Karpas-422 (cell line): ENCODE results near the gene TTL. TPM values are rescaled to one million over a fixed set of nuclear protein-coding genes. Genes with fewer than 3 reads are reported as not detected.
A peak's percentile ranks its signal among the peaks of the same experiment; 100 is the strongest.

Source experiments
- DNase-seq: peaks from one replicate; pipeline ENCODE4 v3.0.0-alpha.2; 2015
- H2AFZ ChIP-seq: fragments of 200-600 bp; sonication (generic); 2 replicates; pipeline ENCODE4 v1.6.1; 2014; ENCODE audit warnings: antibody characterized with exemption, low read length, mixed read lengths
- H3K27ac ChIP-seq: fragments of 200-600 bp; sonication (generic); 2 replicates; pipeline ENCODE4 v1.5.1; 2014; ENCODE audit warnings: mild to moderate bottlenecking, low read length, moderate library complexity
- H3K27me3 ChIP-seq: fragments of 200-600 bp; sonication (generic); 2 replicates; pipeline ENCODE4 v1.6.1; 2014; ENCODE audit warnings: low read length, mixed read lengths
- H3K36me3 ChIP-seq: fragments of 200-600 bp; sonication (generic); 2 replicates; pipeline ENCODE4 v1.6.1; 2014; ENCODE audit warnings: low read length, mixed read lengths; ENCODE audit not compliant: insufficient read depth
- H3K4me1 ChIP-seq: fragments of 200-600 bp; sonication (generic); 2 replicates; pipeline ENCODE4 v1.6.1; 2014; ENCODE audit warnings: mild to moderate bottlenecking, low read length, mixed read lengths
- H3K4me2 ChIP-seq: fragments of 200-600 bp; sonication (generic); 2 replicates; pipeline ENCODE4 v1.6.1; 2014; ENCODE audit warnings: low read length, low read depth, mild to moderate bottlenecking; ENCODE audit not compliant: poor library complexity, severe bottlenecking
- H3K4me3 ChIP-seq: fragments of 200-600 bp; sonication (generic); 2 replicates; pipeline ENCODE4 v1.5.1; 2014; ENCODE audit warnings: mild to moderate bottlenecking, antibody characterized with exemption, low read length, mixed read lengths
- H3K79me2 ChIP-seq: fragments of 200-600 bp; sonication (generic); 2 replicates; pipeline ENCODE4 v1.6.1; 2014; ENCODE audit warnings: mild to moderate bottlenecking, low read length, mixed read lengths
- H3K9ac ChIP-seq: fragments of 200-600 bp; sonication (generic); 2 replicates; pipeline ENCODE4 v1.6.0; 2014; ENCODE audit warnings: low read length
- H3K9me2 ChIP-seq: fragments of 200-600 bp; sonication (generic), shearing (Covaris generic); replicated peaks from 2 replicates; pipeline ENCODE4 v1.6.0; 2014; ENCODE audit warnings: mild to moderate bottlenecking, low read length, moderate library complexity; ENCODE audit not compliant: insufficient read depth
- H3K9me3 ChIP-seq: fragments of 300-700, 200-600 bp; sonication (generic); 2 replicates; pipeline ENCODE4 v1.6.1; 2014; ENCODE audit warnings: low read length, mixed read lengths
- H4K20me1 ChIP-seq: fragments of 200-600 bp; sonication (generic); 2 replicates; pipeline ENCODE4 v1.6.1; 2014; ENCODE audit warnings: mild to moderate bottlenecking, antibody characterized with exemption, low read length, low read depth; ENCODE audit not compliant: insufficient read depth
- total RNA-seq: library from RNA; depleted of rRNA; stranded (reverse); fragments of >200 nt; shearing (Covaris generic); gene quantifications from 2 replicates; pipeline ENCODE4 v1.2.3, GENCODE V29; 2014; ENCODE audit warnings: low replicate concordance

The TTL gene
- total RNA-seq, 1 experiment from 2014 or later = 30.5 TPM

DNA sequence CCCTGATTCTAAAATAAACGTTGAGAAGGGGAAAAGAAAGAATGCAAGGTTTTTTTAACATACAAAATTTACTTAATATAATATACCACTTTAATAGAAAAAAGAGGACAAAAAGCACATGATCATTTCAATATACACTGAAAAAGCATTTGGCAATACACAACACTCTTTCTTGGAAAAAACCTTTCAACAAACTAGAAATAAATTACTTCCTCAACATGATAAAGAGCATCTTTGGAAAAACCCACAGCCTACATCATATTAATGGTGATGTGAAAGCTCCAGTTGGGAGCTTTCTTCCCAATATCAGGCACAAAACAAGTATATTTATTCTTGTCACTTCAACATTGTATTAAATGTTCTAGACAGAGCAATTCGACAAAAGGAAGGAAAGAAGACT is 57.4 kb downstream of the TTL start:
- Histone ChIP-seq H3K27me3 (no peaks in the 10 kb centered on the region), H3K36me3 (no peaks in the 10 kb centered on the region; the same call in 1 of the 2 replicates), H3K79me2 (peaks cover 24% of the 10 kb centered on the region), H4K20me1 (peaks cover 3% of the 10 kb centered on the region; the same call in 1 of the 2 replicates), H2AFZ (no peak overlapping the region), H3K9ac (no peak overlapping the region), H3K9me2 (no peaks in the 10 kb centered on the region), H3K4me1 (peaks cover 16% of the 10 kb centered on the region), H3K27ac (no peak overlapping the region), H3K4me3 (no peak overlapping the region), H3K9me3 (no peaks in the 10 kb centered on the region), H3K4me2 (no peak overlapping the region)
- DNase-seq = no peak

DNA sequence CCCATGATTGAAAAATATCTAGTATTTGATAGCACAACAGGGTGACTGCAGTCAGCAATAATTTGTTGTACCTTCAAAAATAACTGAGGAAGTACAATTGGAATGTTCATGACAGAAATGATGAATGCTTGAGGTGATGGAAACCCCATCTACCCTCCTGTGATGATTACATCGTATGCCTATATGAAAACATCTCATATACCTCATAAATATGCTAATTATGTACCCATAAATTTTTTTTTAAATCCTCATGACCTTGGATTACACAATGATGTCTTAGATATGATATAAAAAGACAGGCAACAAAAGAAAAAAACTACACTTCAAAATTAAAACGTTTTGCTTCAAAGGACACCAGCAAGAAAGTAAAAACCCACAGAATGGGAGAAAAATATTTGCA is 59.0 kb downstream of the TTL start:
- Histone ChIP-seq H3K4me1 (peaks cover 26% of the 10 kb centered on the region), H3K4me3 (peak overlapping the region; percentile 87), H3K9me3 (no peaks in the 10 kb centered on the region), H3K9me2 (no peaks in the 10 kb centered on the region), H3K79me2 (peaks cover 40% of the 10 kb centered on the region), H3K36me3 (peaks cover 12% of the 10 kb centered on the region), H4K20me1 (peaks cover 14% of the 10 kb centered on the region; the same call in 1 of the 2 replicates), H3K4me2 (peak overlapping the region; percentile 76), H2AFZ (peak overlapping the region; percentile 25; the same call in 1 of the 2 replicates), H3K27me3 (no peaks in the 10 kb centered on the region), H3K9ac (peak overlapping the region; percentile 85), H3K27ac (peak overlapping the region; percentile 80)
- peak; percentile 60 for DNase-seq

DNA sequence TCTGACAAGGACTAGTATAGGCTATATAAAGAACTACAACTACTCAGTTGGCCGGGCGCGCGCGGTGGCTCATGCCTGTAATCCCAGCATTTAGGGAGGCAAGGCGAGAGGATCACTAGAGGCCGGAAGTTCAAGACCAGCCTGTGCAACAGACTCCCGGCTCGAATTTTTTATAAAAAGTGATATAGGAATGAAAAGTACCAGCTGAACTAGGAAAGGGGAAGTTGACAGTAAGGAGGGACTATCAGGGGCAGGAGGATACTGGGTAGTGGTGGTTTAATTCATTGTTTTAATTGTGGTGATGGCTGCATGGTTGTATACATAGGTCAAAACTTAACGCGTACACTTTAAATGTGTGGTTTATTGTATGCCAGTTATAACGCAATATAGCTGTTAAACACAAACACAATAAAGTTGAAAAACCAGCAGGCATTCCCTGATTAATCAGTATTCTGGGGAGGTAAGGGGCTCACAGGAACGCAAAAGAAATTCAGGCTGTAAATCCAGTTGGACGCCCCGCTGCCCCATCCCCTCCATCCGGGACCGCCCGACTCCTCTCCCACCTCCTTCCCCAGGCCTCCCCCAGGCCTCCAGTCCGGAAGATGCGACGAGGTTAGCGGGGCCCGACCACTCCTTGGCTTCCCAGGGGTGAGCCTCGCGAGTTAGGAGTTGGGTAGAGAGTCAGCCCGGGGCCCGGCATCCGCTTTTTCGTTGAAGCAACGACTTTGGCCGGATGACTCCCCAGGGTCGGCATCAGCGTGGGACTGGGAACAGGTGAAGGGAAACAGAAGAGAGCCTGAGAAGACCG is 59.6 kb downstream of the TTL start:
- Histone ChIP-seq H3K27me3 (no peaks in the 10 kb centered on the region), H3K36me3 (peaks cover 16% of the 10 kb centered on the region; the same call in 1 of the 2 replicates), H3K4me3 (peak overlapping the region; percentile 87), H4K20me1 (peaks cover 14% of the 10 kb centered on the region; the same call in 1 of the 2 replicates), H3K4me2 (peak overlapping the region; percentile 76), H3K27ac (peak overlapping the region; percentile 80), H3K9me3 (no peaks in the 10 kb centered on the region), H2AFZ (peak overlapping the region; percentile 73; the same call in 1 of the 2 replicates), H3K9me2 (no peaks in the 10 kb centered on the region), H3K9ac (peak overlapping the region; percentile 85), H3K4me1 (peaks cover 26% of the 10 kb centered on the region), H3K79me2 (peaks cover 45% of the 10 kb centered on the region)
- DNase-seq = peak; percentile 77

DNA sequence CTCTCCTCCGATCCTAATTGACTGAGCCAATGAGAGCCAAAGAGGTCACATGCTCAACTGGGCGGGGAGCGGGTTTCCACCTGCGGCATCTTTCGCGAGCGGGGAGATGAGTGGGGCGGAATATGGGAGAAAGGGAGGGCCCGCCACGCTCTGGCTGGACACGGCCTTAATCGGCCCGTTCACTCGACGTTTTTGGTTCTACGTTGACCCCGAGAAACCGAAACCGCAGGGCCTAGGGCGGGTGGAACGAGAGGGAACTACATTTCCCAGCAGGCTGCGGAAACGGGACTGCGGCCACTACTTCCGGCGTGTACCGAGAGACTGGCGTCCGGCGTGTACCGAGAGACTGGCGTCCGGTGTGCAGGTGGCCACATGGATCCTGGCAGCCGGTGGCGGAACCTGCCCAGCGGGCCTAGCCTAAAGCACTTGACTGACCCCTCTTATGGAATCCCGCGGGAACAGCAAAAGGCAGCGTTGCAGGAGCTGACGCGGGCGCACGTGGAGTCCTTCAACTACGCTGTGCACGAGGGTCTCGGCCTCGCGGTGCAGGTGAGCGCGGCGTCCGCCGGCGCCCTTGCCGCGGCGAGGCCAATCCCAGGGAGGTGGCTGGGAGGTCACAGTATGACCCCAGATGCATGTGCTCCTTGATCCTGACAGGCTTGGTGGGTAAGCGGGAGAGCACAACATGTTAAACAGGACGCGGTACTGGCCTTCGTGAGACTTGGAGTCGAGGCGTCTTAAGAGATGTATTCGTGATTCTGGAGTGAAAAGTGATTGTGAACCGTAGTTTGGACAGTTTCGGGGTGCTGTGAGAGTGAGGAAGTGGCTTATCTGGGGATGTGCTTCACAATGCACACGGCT is 60.4 kb downstream of the TTL start, which contains the start of gene POLR1B:
TSS of gene POLR1B (plus strand) at position 343 of the 861 bp plus-strand sequence. CDS start at position 373, 30 bp downstream.
- Histone ChIP-seq H3K27ac (peak within 1 kb of the TSS; percentile 80), H3K4me2 (peak within 1 kb of the TSS; percentile 76), H3K4me1 (peaks cover 26% of the 10 kb centered on the region), H3K9me3 (no peaks in the 10 kb centered on the region), H3K27me3 (no peaks in the 10 kb centered on the region), H3K4me3 (peak within 1 kb of the TSS; percentile 87), H3K9ac (peak within 1 kb of the TSS; percentile 85), H3K79me2 (peaks cover 53% of the 10 kb centered on the region), H3K9me2 (no peaks in the 10 kb centered on the region), H3K36me3 (peaks cover 24% of the 10 kb centered on the region; the same call in 1 of the 2 replicates), H2AFZ (peak within 1 kb of the TSS; percentile 73; the same call in 1 of the 2 replicates), H4K20me1 (peaks cover 14% of the 10 kb centered on the region; the same call in 1 of the 2 replicates)
- peak; percentile 93 for DNase-seq

GRCh38 chr2:112542984-112543661 is 61.2 kb downstream of the TTL start:
- H3K79me2 ChIP-seq = peaks cover 61% of the 10 kb centered on the region
- no peaks in the 10 kb centered on the region for H3K9me2 ChIP-seq
- H3K4me2 ChIP-seq = peak overlapping the region; percentile 76
- H3K9me3 ChIP-seq = no peaks in the 10 kb centered on the region
- peak overlapping the region; percentile 80; the same call in 1 of the 2 replicates for H3K27ac ChIP-seq
- H3K27me3 ChIP-seq = no peaks in the 10 kb centered on the region
- H2AFZ ChIP-seq = no peak overlapping the region
- peaks cover 14% of the 10 kb centered on the region; the same call in 1 of the 2 replicates for H4K20me1 ChIP-seq
- H3K4me1 ChIP-seq = peaks cover 26% of the 10 kb centered on the region
- peak overlapping the region; percentile 85 for H3K9ac ChIP-seq
- DNase-seq = peak; percentile 66
- peak overlapping the region; percentile 87 for H3K4me3 ChIP-seq
- peaks cover 31% of the 10 kb centered on the region; the same call in 1 of the 2 replicates for H3K36me3 ChIP-seq

GRCh38 chr2:112547333-112547732 is 65.4 kb downstream of the TTL start:
- Histone ChIP-seq H3K79me2 (peaks cover 92% of the 10 kb centered on the region), H3K9me2 (no peaks in the 10 kb centered on the region), H3K4me3 (no peak overlapping the region), H3K36me3 (peaks cover 69% of the 10 kb centered on the region), H4K20me1 (peaks cover 17% of the 10 kb centered on the region), H3K4me1 (peaks cover 14% of the 10 kb centered on the region), H3K27ac (no peak overlapping the region), H3K9me3 (no peaks in the 10 kb centered on the region), H2AFZ (no peak overlapping the region), H3K9ac (no peak overlapping the region), H3K27me3 (no peaks in the 10 kb centered on the region), H3K4me2 (no peak overlapping the region)
- DNase-seq = no peak

- H3K4me3 ChIP-seq = no peak overlapping the region
- peaks cover 83% of the 10 kb centered on the region for H3K36me3 ChIP-seq
- H2AFZ ChIP-seq = no peak overlapping the region
- no peak overlapping the region for H3K9ac ChIP-seq
- DNase-seq = no peak
- H3K4me1 ChIP-seq = peaks cover 11% of the 10 kb centered on the region
- H3K27me3 ChIP-seq = no peaks in the 10 kb centered on the region
- H3K27ac ChIP-seq = no peak overlapping the region
- H3K79me2 ChIP-seq = peaks cover 89% of the 10 kb centered on the region
- no peaks in the 10 kb centered on the region for H3K9me3 ChIP-seq
- H4K20me1 ChIP-seq = peaks cover 13% of the 10 kb centered on the region
- no peaks in the 10 kb centered on the region for H3K9me2 ChIP-seq
- no peak overlapping the region for H3K4me2 ChIP-seq
These were observed 67.0 kb downstream of the TTL start for GRCh38 chr2:112548980-112549379.
